Astrocyte (in vitro differentiated cells and primary cell): Measurements from ENCODE around the gene FAM50A. TPM values are rescaled to one million over a fixed set of nuclear protein-coding genes. Genes with fewer than 3 reads are reported as not detected.

Experiments
- DNase-seq: peaks from one replicate; pipeline ENCODE4 v3.0.0-alpha.2; 2010; ENCODE audit warnings: low read depth
- FAIRE-seq: peaks from 2 replicates; lab custom pipeline; 2011; peaks lifted over from hg19 to GRCh38; lab: Jason Lieb, UNC
- H2AFZ ChIP-seq: 2 replicates; pipeline ENCODE4 v1.6.0; 2012; ENCODE audit warnings: low read depth, low read length, inconsistent platforms
- H3K27ac ChIP-seq: 2 replicates; pipeline ENCODE4 v1.5.1; 2011; ENCODE audit warnings: low read depth, low read length, inconsistent platforms
- H3K27me3 ChIP-seq: 2 replicates; pipeline ENCODE4 v1.6.0; 2011; ENCODE audit warnings: low read length, inconsistent platforms; ENCODE audit not compliant: insufficient read depth
- H3K36me3 ChIP-seq: 2 replicates; pipeline ENCODE4 v1.5.1; 2011; ENCODE audit warnings: low read length, inconsistent platforms; ENCODE audit not compliant: insufficient read depth
- H3K4me1 ChIP-seq: 2 replicates; pipeline ENCODE4 v1.5.1; 2011; ENCODE audit warnings: low read length, inconsistent platforms; ENCODE audit not compliant: insufficient read depth
- H3K4me2 ChIP-seq: 2 replicates; pipeline ENCODE4 v1.6.0; 2012; ENCODE audit warnings: low read length, inconsistent platforms
- H3K4me3 ChIP-seq: 2 replicates; pipeline ENCODE4 v1.5.1; 2011; ENCODE audit warnings: low read depth, mild to moderate bottlenecking, low read length, inconsistent platforms; ENCODE audit not compliant: insufficient read depth
- H3K79me2 ChIP-seq: 2 replicates; pipeline ENCODE4 v1.6.0; 2012; ENCODE audit warnings: mild to moderate bottlenecking, low read length, inconsistent platforms; ENCODE audit not compliant: insufficient read depth
- H3K9ac ChIP-seq: 2 replicates; pipeline ENCODE4 v1.6.0; 2012; ENCODE audit warnings: mild to moderate bottlenecking, low read length, inconsistent platforms
- H3K9me3 ChIP-seq: 2 replicates; pipeline ENCODE4 v1.5.1; 2012; ENCODE audit warnings: low read depth, mild to moderate bottlenecking, low read length, inconsistent platforms; ENCODE audit not compliant: insufficient read depth
- H4K20me1 ChIP-seq: 2 replicates; pipeline ENCODE4 v1.6.0; 2012; ENCODE audit warnings: low read length, inconsistent platforms; ENCODE audit not compliant: insufficient read depth
- H3K27ac Mint-ChIP-seq: one replicate; pipeline ENCODE4 v1.8.0; 2021; ENCODE audit warnings: mild to moderate bottlenecking, mixed read lengths; ENCODE audit not compliant: unreplicated experiment
- H3K27me3 Mint-ChIP-seq: one replicate; pipeline ENCODE4 v1.8.0; 2021; ENCODE audit warnings: low read depth, mixed read lengths; ENCODE audit not compliant: unreplicated experiment
- H3K36me3 Mint-ChIP-seq: one replicate; pipeline ENCODE4 v1.8.0; 2021; ENCODE audit warnings: low read depth, mixed read lengths; ENCODE audit not compliant: unreplicated experiment
- H3K4me1 Mint-ChIP-seq: one replicate; pipeline ENCODE4 v1.8.0; 2021; ENCODE audit warnings: low read depth, mixed read lengths; ENCODE audit not compliant: unreplicated experiment
- H3K4me3 Mint-ChIP-seq: one replicate; pipeline ENCODE4 v1.8.0; 2021; ENCODE audit warnings: mild to moderate bottlenecking, moderate library complexity, mixed read lengths; ENCODE audit not compliant: unreplicated experiment
- H3K9me3 Mint-ChIP-seq: one replicate; pipeline ENCODE4 v1.8.0; 2021; ENCODE audit warnings: mild to moderate bottlenecking, mixed read lengths; ENCODE audit not compliant: unreplicated experiment
- CTCF ChIP-seq: IDR thresholded peaks from 2 replicates; pipeline ENCODE4 v1.5.1; 2011; ENCODE audit warnings: low read depth, mild to moderate bottlenecking, inconsistent platforms, low read length, moderate library complexity; ENCODE audit not compliant: insufficient read depth
- EZH2 ChIP-seq: IDR thresholded peaks from 2 replicates; pipeline ENCODE4 v1.6.1; 2012; ENCODE audit warnings: mild to moderate bottlenecking, low read length, inconsistent platforms; ENCODE audit not compliant: insufficient read depth
- total RNA-seq: library from RNA; stranded (reverse); gene quantifications from 2 replicates; pipeline ENCODE4 v1.2.1, GENCODE V29; 2021

Gene FAM50A
- total RNA-seq, 1 donor from 2014 or later, result 100.0 TPM

- H3K36me3 ChIP-seq, result no peaks in the 10 kb centered on the region
- H4K20me1 ChIP-seq, result no peaks in the 10 kb centered on the region
- DNase-seq (no peak), FAIRE-seq (no peak)
- peak overlapping the region; percentile 68 for H3K9ac ChIP-seq
- H3K4me1 Mint-ChIP-seq, result no peaks in the 10 kb centered on the region
- TF ChIP-seq CTCF (no peak), EZH2 (no peak)
- no peak overlapping the region for H2AFZ ChIP-seq
- H3K4me3 ChIP-seq, result peak overlapping the region; percentile 51
- no peaks in the 10 kb centered on the region for H3K27me3 ChIP-seq
- H3K9me3 Mint-ChIP-seq, result no peaks in the 10 kb centered on the region
- peaks cover 34% of the 10 kb centered on the region for H3K79me2 ChIP-seq
- H3K27me3 Mint-ChIP-seq, result no peaks in the 10 kb centered on the region
- peaks cover 4% of the 10 kb centered on the region for H3K36me3 Mint-ChIP-seq
- H3K4me2 ChIP-seq, result peak overlapping the region; percentile 82
- no peak overlapping the region for H3K27ac ChIP-seq
- peak overlapping the region; percentile 77 for H3K4me3 Mint-ChIP-seq
- H3K9me3 ChIP-seq, result no peaks in the 10 kb centered on the region
- H3K4me1 ChIP-seq, result peaks cover 18% of the 10 kb centered on the region
- peak overlapping the region; percentile 47 for H3K27ac Mint-ChIP-seq
Measured at GRCh38 chrX:154485150-154486051, 41.5 kb downstream of the FAM50A start.

- H3K36me3 Mint-ChIP-seq, result peaks cover 4% of the 10 kb centered on the region
- Histone ChIP-seq H3K4me3 (peak overlapping the region; percentile 51), H3K36me3 (no peaks in the 10 kb centered on the region), H3K4me1 (peaks cover 18% of the 10 kb centered on the region), H3K27me3 (no peaks in the 10 kb centered on the region), H4K20me1 (no peaks in the 10 kb centered on the region), H3K9ac (peak overlapping the region; percentile 68), H3K27ac (no peak overlapping the region), H3K79me2 (peaks cover 34% of the 10 kb centered on the region), H2AFZ (no peak overlapping the region), H3K4me2 (peak overlapping the region; percentile 82), H3K9me3 (no peaks in the 10 kb centered on the region)
- H3K27ac Mint-ChIP-seq, result no peak overlapping the region
- H3K27me3 Mint-ChIP-seq, result no peaks in the 10 kb centered on the region
- H3K4me3 Mint-ChIP-seq, result no peak overlapping the region
- no peaks in the 10 kb centered on the region for H3K4me1 Mint-ChIP-seq
- no peak for DNase-seq
- FAIRE-seq, result no peak
- TF ChIP-seq CTCF, result no peak
- no peak for TF ChIP-seq EZH2
- H3K9me3 Mint-ChIP-seq, result no peaks in the 10 kb centered on the region
Measured at GRCh38 chrX:154486052-154486395, 42.1 kb downstream of the FAM50A start.
